Endometrial microvascular endothelial cells (primary cell): ENCODE data around the gene CCL3. TPM values are rescaled to one million over a fixed set of nuclear protein-coding genes. Genes with fewer than 3 reads are reported as not detected.
"Not testable (repeated sequence)": the region's sequence is repeated elsewhere in the genome, so short reads cannot be mapped to it uniquely, and the experiment has no call there.

Source experiments
- in situ Hi-C: cut with HindIII; loops from 2 replicates; pipeline ENCODE4 v1.10.0; 2017; ENCODE audit warnings: low sequenced_read_pairs, low pct_unique_long_range_greater_than_20kb; ENCODE audit errors: inconsistent ontology term
- total RNA-seq: library from RNA; depleted of rRNA; stranded (reverse); fragments of >200 nt; gene quantifications from one replicate; pipeline ENCODE4 v1.2.3, GENCODE V29; 2015; ENCODE audit errors: inconsistent ontology term

The CCL3 gene
- total RNA-seq, 1 donor from 2014 or later, result not detected

DNA sequence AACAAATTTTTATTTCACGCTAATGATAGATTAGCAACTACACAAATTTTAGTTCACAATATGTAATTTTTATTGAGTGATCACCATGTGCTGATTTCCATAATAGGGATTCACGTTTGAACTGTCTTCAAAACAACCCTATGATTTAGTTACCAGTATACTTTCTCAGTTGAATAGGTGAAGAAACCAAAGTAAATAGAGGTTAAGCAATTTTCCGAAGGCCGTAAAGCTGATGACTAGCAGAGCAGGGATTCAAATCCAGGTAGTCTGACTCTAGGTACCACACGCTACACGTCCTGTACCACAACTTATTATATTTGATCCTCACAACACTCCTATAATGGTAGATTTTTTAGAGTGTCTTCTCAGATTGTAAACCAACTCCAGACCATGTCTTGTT, 2.8 kb upstream of the CCL3 start:
- in situ Hi-C loops, result not testable (repeated sequence)

DNA sequence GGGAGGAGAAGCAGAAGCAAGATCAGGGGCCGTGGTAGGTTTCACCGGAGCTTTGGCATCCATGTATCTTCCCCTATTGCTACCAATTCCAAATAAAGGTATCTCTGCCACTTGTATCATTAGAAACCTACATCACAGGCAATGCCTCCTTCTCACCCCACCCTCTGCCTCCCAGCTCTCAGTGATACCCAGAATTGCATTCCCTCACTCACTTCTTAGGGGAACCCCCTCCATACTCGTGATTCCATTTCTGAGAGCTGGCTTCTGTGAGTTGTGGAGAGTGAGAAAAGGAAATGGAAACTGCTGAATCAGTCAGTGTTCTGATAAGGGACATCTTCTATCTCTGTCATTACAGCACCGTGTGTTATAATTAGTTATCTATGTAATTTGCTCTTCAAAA, 2.3 kb upstream of the CCL3 start:
- in situ Hi-C loops, result no loop called here

DNA sequence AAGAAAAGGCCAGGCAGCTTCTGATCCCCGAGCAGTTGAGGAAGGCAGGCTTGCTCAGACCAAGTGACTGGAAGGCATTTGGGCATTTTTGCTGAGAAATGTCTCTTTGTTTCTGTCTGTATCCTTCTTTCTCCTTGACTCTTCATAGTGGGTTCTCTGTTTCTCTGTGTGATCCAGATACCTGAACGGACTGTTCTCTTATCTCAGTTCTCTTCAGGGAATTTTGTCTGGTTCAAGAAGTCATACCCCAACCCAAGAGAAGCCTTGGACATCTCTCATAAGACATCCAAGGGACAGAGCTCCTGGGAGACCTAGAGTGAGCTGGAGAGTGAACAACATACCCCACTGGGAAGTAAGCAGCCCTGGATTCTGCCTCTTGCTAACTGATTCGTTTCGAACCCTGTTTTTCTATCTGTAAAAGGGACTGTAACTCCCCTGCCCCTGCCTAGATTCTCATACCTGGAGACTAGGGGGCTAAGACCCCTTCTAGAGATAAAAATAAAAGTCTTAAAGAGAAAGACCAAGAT, 541 bp downstream of the CCL3 start:
- in situ Hi-C loops, result no loop called here

DNA sequence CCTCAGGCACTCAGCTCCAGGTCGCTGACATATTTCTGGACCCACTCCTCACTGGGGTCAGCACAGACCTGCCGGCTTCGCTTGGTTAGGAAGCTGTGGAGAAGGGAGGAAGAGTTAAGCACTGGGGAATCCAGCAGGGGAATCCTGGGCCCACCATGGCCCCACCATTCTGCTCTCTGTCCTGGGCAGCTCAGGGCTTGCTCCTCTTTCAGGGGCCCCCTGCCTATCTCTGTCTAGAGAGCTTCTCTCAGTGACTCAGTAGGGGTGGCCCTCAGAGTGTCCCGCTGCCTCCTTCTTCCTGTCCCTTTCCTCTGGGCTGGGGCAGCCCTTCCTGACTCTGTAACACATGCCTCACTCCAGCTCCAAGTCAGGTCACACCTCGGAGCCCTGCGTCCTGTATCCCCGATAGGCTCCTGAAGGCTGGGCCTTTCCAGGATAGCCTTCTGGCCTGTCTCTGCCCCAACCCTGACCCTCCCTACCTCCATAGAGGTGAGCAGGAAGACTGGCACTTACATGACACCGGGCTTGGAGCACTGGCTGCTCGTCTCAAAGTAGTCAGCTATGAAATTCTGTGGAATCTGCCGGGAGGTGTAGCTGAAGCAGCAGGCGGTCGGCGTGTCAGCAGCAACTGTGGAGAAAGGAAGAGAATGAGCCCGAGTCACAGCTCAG, 1.1 kb downstream of the CCL3 start:
- in situ Hi-C loops, result no loop called here

- in situ Hi-C loops, result not testable (repeated sequence)
These were observed 1.9 kb downstream of the CCL3 start for GRCh38 chr17:36087897-36088572.

DNA sequence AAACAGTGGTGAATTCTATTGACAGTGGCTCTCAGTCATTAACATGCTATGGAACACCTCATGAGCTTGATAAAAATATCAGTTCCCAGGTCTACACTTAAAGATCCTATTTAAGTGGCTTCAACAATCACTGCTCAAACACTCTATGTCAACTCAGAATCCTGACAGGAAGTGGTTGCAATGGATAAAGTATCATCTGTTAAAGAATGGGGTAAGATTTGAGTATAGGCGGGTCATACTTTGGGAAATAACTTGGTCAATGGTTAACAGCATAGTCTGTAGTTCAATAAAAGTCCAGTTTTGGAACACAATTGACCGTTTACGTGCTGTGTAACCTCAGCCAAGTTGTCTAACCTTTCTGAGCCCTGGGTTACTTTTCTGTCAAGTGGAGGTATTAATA, 2.5 kb downstream of the CCL3 start:
- in situ Hi-C loops, result not testable (repeated sequence)

DNA sequence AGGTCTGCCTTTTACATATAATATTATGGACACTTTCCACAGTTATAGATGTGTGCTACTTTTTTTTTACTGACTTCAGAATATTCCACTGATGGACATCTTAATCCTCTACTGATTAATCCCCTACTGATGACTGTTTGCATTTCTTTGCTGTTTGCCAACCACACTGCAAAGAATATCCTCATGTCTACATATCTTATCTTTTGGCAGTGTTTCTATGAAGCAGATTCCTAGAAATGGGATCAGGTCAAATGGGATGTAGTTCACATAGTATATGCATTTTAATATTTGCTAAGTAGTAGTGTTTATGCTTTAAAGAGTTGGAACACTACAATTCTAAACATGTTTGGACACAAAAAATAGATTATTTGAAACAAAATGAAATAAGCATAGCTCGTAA, 3.2 kb downstream of the CCL3 start:
- in situ Hi-C loops, result no loop called here

GRCh38 chr17:36085765-36086164, 4.2 kb downstream of the CCL3 start:
- in situ Hi-C loops, result no loop called here

- in situ Hi-C loops, result not testable (repeated sequence)
These were observed 6.3 kb downstream of the CCL3 start for GRCh38 chr17:36083691-36084090.

DNA sequence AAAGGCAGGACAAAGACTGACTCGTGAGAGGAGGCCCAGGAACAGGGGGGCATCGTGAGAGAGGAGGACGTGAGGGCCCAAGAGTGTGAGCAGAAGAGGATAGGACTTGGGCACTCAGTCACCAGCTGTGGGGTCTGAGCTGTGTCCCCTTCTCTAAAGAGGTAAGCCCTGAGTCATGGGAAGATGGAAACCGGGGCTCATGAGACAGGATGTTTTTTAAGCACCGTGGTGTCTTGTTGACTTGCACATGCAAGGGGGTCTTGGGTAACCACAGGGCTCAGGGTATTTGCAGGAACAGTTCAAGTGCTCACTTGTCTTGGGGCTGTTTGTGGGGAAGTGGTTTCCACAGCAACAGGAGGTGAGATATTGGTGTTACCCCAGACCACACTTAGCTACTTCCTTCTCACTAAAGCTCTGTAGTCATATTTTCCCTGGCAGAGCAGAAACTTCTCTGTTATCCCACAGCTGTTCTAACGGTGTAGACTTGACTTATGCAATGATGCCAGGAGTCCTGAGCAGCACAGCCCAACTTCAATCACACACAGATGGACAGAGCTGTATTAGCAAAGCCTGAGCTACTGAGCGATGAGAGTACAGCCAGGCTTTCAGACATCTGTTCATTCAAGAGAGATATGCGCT, 7.3 kb downstream of the CCL3 start:
- in situ Hi-C loops, result not testable (repeated sequence)

DNA sequence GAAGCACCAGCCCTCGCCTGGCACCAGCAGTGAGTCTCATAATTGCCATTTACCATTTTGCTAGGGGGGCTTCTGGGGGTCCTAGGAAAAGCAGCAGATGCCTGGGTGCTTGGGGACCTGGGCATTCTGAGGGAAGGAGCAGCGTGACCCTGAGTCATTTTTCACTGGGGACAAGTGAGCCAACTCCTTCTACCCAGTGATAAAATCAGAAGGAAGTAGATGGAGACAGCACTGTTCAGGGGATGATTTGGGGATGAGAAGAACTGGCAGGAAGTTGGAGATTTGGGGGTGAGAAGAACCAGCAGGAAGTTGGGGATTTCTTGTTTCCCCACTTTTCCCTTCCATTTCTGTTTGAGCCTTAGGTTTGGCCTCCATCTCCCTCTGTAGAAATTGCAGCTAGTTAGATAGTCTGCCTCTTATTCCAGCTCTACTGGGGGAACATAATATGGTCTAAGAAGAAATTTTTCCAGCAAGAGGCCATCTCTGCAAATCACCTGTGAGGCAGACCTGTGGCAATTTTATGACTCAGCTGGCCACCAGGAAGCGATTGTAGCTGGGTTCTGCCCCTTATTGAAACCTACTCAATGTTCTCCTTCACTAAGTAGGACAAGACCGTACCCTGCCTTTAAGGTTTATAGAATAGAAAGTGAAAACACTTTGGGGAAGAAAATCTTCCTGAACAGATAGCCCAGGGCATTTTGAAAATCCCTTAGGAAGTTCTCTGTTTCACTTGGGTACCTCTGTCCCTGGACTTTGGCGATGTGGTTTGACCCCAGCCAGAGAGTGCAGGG, 8.1 kb downstream of the CCL3 start:
- in situ Hi-C loops, result not testable (repeated sequence)

- in situ Hi-C loops, result no loop called here
These were observed 15.6 kb downstream of the CCL3 start for GRCh38 chr17:36074365-36074764.

- in situ Hi-C loops, result no loop called here
These were observed 17.4 kb downstream of the CCL3 start for GRCh38 chr17:36072431-36073121.

GRCh38 chr17:36071751-36072150, 18.2 kb downstream of the CCL3 start:
- in situ Hi-C loops, result no loop called here

- in situ Hi-C loops, result no loop called here
These were observed 19.5 kb downstream of the CCL3 start for GRCh38 chr17:36070427-36070826.

DNA sequence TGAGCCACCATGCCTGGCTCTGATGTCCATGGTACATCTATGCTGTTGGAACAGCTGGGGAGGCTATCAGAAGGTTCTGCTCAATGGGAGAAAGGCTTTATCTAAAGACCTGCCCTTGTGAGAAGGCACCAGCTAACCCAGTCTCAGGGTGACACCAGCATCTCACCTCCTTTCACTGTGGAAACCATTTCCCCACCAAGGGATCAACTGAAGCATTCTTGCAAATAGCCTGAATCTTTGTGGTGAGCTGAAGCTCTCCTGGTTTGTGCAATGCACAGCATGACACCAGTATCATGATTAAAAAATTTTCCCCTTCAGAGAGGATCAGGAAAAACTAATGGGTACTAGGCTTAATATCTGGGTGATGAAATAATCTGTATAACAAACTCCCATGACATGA, 20.8 kb downstream of the CCL3 start:
- in situ Hi-C loops, result no loop called here

- in situ Hi-C loops, result no loop called here
These were observed 21.4 kb downstream of the CCL3 start for GRCh38 chr17:36068524-36068923.

DNA sequence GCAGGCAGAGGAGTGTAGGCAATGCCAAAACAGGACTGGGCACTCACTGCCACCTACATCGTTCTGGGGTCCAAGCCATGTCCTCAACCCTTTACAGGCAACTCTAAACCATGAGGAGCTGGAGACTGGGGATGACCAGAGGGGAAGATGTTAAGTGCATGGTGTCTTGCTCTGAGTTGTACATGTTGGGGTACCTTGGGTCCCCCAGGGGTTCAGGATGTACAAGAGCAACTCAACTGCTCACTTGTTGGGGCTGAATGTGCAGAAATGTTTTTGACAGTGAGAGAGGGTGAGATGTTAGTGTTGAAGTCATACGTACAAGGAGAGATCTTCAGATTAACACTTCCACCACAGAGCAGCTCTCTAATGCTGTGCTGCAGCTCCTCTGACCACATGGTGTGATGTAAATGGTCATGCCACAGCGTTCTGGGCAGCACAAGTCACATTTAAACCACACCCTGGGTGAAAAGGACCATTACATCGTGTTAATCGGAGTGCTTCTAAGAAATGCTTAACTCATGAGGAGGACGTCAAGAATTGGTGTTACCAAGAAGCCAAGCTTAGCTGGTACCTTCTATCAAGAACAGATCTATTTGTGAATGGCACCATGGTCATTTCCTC, 23.5 kb downstream of the CCL3 start:
- in situ Hi-C loops, result no loop called here
